T-cell (primary cell): ENCODE measurements around the gene FAP. TPM values are rescaled to one million over a fixed set of nuclear protein-coding genes. Genes with fewer than 3 reads are reported as not detected.

ENCODE experiments used
- ATAC-seq, 4 experiments: fragments of 200-7000 bp in 3 of 4; fragments of 150-1000 bp in 1 of 4; cut with Tn5 transposase; replicated peaks in 1 of 4; 1 replicate in 3 of 4; 2 replicates in 1 of 4; pipeline ENCODE4 v1.10.0; 2021; ENCODE audit warnings: moderate library complexity in 3 of 4, mild to moderate bottlenecking in 2 of 4, moderate number of reproducible peaks in 1 of 4
- CTCF ChIA-PET, 2 donors: fragments of 300-600 bp; sonication (Branson Sonifier 250); formaldehyde crosslinking; loops; one replicate each; lab custom pipeline; 2022; ENCODE audit warnings: antibody characterized with exemption in 2 of 2; lab: Charles Lee
- POLR2A ChIA-PET, 2 donors: fragments of 300-600 bp; sonication (Branson Sonifier 250); formaldehyde crosslinking; loops; one replicate each; lab custom pipeline; 2022; ENCODE audit warnings: antibody characterized with exemption in 2 of 2; lab: Charles Lee
- DNase-seq, 35 experiments: peaks; one replicate each; pipeline versions ENCODE4 v3.0.0 to v3.0.0-alpha.2; 2013 to 2023
- H3K27ac ChIP-seq: one replicate; pipeline ENCODE4 v1.5.1; 2013; ENCODE audit warnings: low read length
- H3K27me3 ChIP-seq, 2 experiments: replicated peaks in 1 of 2; 1 replicate in 1 of 2; 2 replicates in 1 of 2; pipeline versions ENCODE4 v1.6.1 to v1.7.0; 2013; ENCODE audit warnings: low read length in 1 of 2, mixed read lengths in 1 of 2; ENCODE audit not compliant: control insufficient read depth in 2 of 2, insufficient read depth in 2 of 2; ENCODE audit errors: extremely low read depth in 1 of 2
- H3K36me3 ChIP-seq, 2 donors: 1 replicate in 1 of 2; 2 replicates in 1 of 2; pipeline versions ENCODE4 v1.6.1 to v1.7.0; 2013; ENCODE audit warnings: low read length in 1 of 2; ENCODE audit not compliant: control insufficient read depth in 2 of 2, insufficient read depth in 1 of 2; ENCODE audit errors: extremely low read depth in 1 of 2
- H3K4me1 ChIP-seq, 2 experiments: 1 replicate in 1 of 2; 2 replicates in 1 of 2; pipeline versions ENCODE4 v1.6.1 to v1.7.0; 2013; ENCODE audit warnings: low read length in 2 of 2, mixed read lengths in 1 of 2; ENCODE audit not compliant: insufficient read depth in 2 of 2, control insufficient read depth in 1 of 2; ENCODE audit errors: extremely low read depth in 1 of 2
- H3K4me3 ChIP-seq, 2 donors: 1 replicate in 1 of 2; 2 replicates in 1 of 2; pipeline versions ENCODE4 v1.5.1 to v1.7.0; 2013; ENCODE audit warnings: mild to moderate bottlenecking in 2 of 2, low read length in 1 of 2, moderate library complexity in 1 of 2; ENCODE audit not compliant: control insufficient read depth in 1 of 2; ENCODE audit errors: extremely low read depth in 1 of 2
- H3K9me3 ChIP-seq: 2 replicates; pipeline ENCODE4 v1.7.0; 2013
- H3K27ac Mint-ChIP-seq, 2 donors: one replicate each; pipeline ENCODE4 v1.8.0; 2020 to 2021; ENCODE audit warnings: mild to moderate bottlenecking in 2 of 2, mixed read lengths in 2 of 2
- H3K27me3 Mint-ChIP-seq, 2 donors: one replicate each; pipeline ENCODE4 v1.8.0; 2021 to 2022; ENCODE audit warnings: mixed read lengths in 2 of 2
- H3K36me3 Mint-ChIP-seq: one replicate; pipeline ENCODE4 v1.8.0; 2021; ENCODE audit warnings: mixed read lengths
- H3K4me1 Mint-ChIP-seq, 3 donors: one replicate each; pipeline ENCODE4 v1.8.0; 2020 to 2022; ENCODE audit warnings: mixed read lengths in 3 of 3, mild to moderate bottlenecking in 1 of 3
- H3K4me3 Mint-ChIP-seq, 3 donors: one replicate each; pipeline ENCODE4 v1.8.0; 2020 to 2022; ENCODE audit warnings: mild to moderate bottlenecking in 3 of 3, mixed read lengths in 3 of 3, moderate library complexity in 3 of 3
- H3K9me3 Mint-ChIP-seq, 3 donors: one replicate each; pipeline ENCODE4 v1.8.0; 2020 to 2022; ENCODE audit warnings: mixed read lengths in 3 of 3
- WGBS: methylation state at CpG from one replicate; pipeline ENCODE4 v1.1.5; 2013; ENCODE audit warnings: missing lambda C conversion rate; ENCODE audit not compliant: insufficient coverage; 5-methylcytosine and 5-hydroxymethylcytosine counted together
- total RNA-seq, 35 experiments: library from RNA in 6 of 35; stranded (reverse) in 6 of 35; fragments of 120-200 nt in 1 of 35; gene quantifications; one replicate each; pipeline versions ENCODE4 v1.2.1 to v1.2.4 and lab custom pipeline; 2013 to 2026

The FAP gene
- total RNA-seq, 5 donors from 2014 or later (not counting 1 experiment from before 2014, with no cell fraction given), result 0.85 to 0.88 TPM; not detected in 3

GRCh38 chr2:162196638-162197037 is 46.6 kb downstream of the FAP start:
- ChIA-PET CTCF (interaction anchor here in 1 of 2 donors (0.6 kb wide), 1 partner anchor 22 kb away, joined by 4 read pairs; no protein-coding TSS in a partner anchor), POLR2A (no interaction called here)
- Histone ChIP-seq H3K36me3 (no peaks in the 10 kb centered on the region), H3K4me3 (no peak overlapping the region), H3K4me1 (no peaks in the 10 kb centered on the region), H3K9me3 (no peaks in the 10 kb centered on the region), H3K27ac (no peak overlapping the region), H3K27me3 (peaks cover 0 to 4% of the 10 kb centered on the region in 2 experiments)
- H3K36me3 Mint-ChIP-seq, result no peaks in the 10 kb centered on the region
- ATAC-seq (no peak), DNase-seq (no peak)
- H3K4me3 Mint-ChIP-seq, result no peak overlapping the region
- no peaks in the 10 kb centered on the region for H3K9me3 Mint-ChIP-seq
- H3K27me3 Mint-ChIP-seq, result peaks cover 34 to 50% of the 10 kb centered on the region in 2 donors
- no CpG with 5 or more reads among the region's 7 CpGs for WGBS
- no peaks in the 10 kb centered on the region for H3K4me1 Mint-ChIP-seq
- no peak overlapping the region for H3K27ac Mint-ChIP-seq

GRCh38 chr2:162188451-162188850 is 54.8 kb downstream of the FAP start:
- no peaks in the 10 kb centered on the region for H3K36me3 ChIP-seq
- no peaks in the 10 kb centered on the region for H3K36me3 Mint-ChIP-seq
- H3K4me1 Mint-ChIP-seq, result no peaks in the 10 kb centered on the region
- no peak overlapping the region for H3K27ac ChIP-seq
- H3K27ac Mint-ChIP-seq, result no peak overlapping the region
- CTCF ChIA-PET, result no interaction called here
- no peaks in the 10 kb centered on the region for H3K9me3 ChIP-seq
- ATAC-seq (no peak), DNase-seq (no peak)
- POLR2A ChIA-PET, result no interaction called here
- no peaks in the 10 kb centered on the region for H3K4me1 ChIP-seq
- H3K4me3 ChIP-seq, result no peak overlapping the region
- H3K27me3 Mint-ChIP-seq, result peaks cover 22 to 23% of the 10 kb centered on the region in 2 donors
- H3K4me3 Mint-ChIP-seq, result no peak overlapping the region
- no peaks in the 10 kb centered on the region for H3K9me3 Mint-ChIP-seq
- H3K27me3 ChIP-seq, result no peaks in the 10 kb centered on the region
- WGBS, result no CpG with 5 or more reads among the region's 3 CpGs

GRCh38 chr2:162185541-162186232 is 57.6 kb downstream of the FAP start:
- H3K4me1 Mint-ChIP-seq, result no peaks in the 10 kb centered on the region
- H3K27me3 ChIP-seq, result no peaks in the 10 kb centered on the region
- no peaks in the 10 kb centered on the region for H3K9me3 ChIP-seq
- no peaks in the 10 kb centered on the region for H3K9me3 Mint-ChIP-seq
- H3K36me3 Mint-ChIP-seq, result no peaks in the 10 kb centered on the region
- ChIA-PET POLR2A (no interaction called here), CTCF (no interaction called here)
- no peaks in the 10 kb centered on the region for H3K4me1 ChIP-seq
- DNase-seq, result no peak
- H3K27ac ChIP-seq, result no peak overlapping the region
- WGBS, result 100% methylated on average over 1 of the region's 5 CpGs
- no peak for ATAC-seq
- no peak overlapping the region for H3K4me3 ChIP-seq
- no peak overlapping the region for H3K27ac Mint-ChIP-seq
- H3K27me3 Mint-ChIP-seq, result peaks cover 7 to 11% of the 10 kb centered on the region in 2 donors
- no peaks in the 10 kb centered on the region for H3K36me3 ChIP-seq
- no peak overlapping the region for H3K4me3 Mint-ChIP-seq

GRCh38 chr2:162184821-162185450 is 58.3 kb downstream of the FAP start:
- H3K9me3 ChIP-seq, result no peaks in the 10 kb centered on the region
- H3K4me1 ChIP-seq, result no peaks in the 10 kb centered on the region
- Mint-ChIP-seq H3K36me3 (no peaks in the 10 kb centered on the region), H3K27ac (no peak overlapping the region), H3K9me3 (no peaks in the 10 kb centered on the region), H3K4me3 (no peak overlapping the region), H3K27me3 (peaks cover 11 to 13% of the 10 kb centered on the region in 2 donors), H3K4me1 (no peaks in the 10 kb centered on the region)
- no peak overlapping the region for H3K27ac ChIP-seq
- ATAC-seq, result no peak
- no peak for DNase-seq
- no CpG with 5 or more reads among the region's 2 CpGs for WGBS
- H3K27me3 ChIP-seq, result no peaks in the 10 kb centered on the region
- ChIA-PET CTCF (no interaction called here), POLR2A (no interaction called here)
- no peak overlapping the region for H3K4me3 ChIP-seq
- no peaks in the 10 kb centered on the region for H3K36me3 ChIP-seq

GRCh38 chr2:162184359-162184758 is 58.9 kb downstream of the FAP start:
- H3K27ac Mint-ChIP-seq, result no peak overlapping the region
- Histone ChIP-seq H3K27me3 (no peaks in the 10 kb centered on the region), H3K36me3 (no peaks in the 10 kb centered on the region), H3K4me3 (no peak overlapping the region), H3K27ac (no peak overlapping the region), H3K9me3 (no peaks in the 10 kb centered on the region), H3K4me1 (no peaks in the 10 kb centered on the region)
- no peaks in the 10 kb centered on the region for H3K36me3 Mint-ChIP-seq
- DNase-seq (no peak), ATAC-seq (no peak)
- H3K9me3 Mint-ChIP-seq, result no peaks in the 10 kb centered on the region
- peaks cover 13 to 16% of the 10 kb centered on the region in 2 donors for H3K27me3 Mint-ChIP-seq
- POLR2A ChIA-PET, result no interaction called here
- no peak overlapping the region for H3K4me3 Mint-ChIP-seq
- CTCF ChIA-PET, result no interaction called here
- no peaks in the 10 kb centered on the region for H3K4me1 Mint-ChIP-seq
- WGBS, result 93% methylated on average over 6 of the region's 6 CpGs

- Mint-ChIP-seq H3K4me1 (no peaks in the 10 kb centered on the region), H3K27me3 (peaks cover 15 to 24% of the 10 kb centered on the region in 2 donors), H3K9me3 (no peaks in the 10 kb centered on the region), H3K36me3 (no peaks in the 10 kb centered on the region), H3K27ac (no peak overlapping the region), H3K4me3 (no peak overlapping the region)
- no peaks in the 10 kb centered on the region for H3K36me3 ChIP-seq
- CTCF ChIA-PET, result no interaction called here
- no peak for ATAC-seq
- H3K27me3 ChIP-seq, result no peaks in the 10 kb centered on the region
- no peak overlapping the region for H3K27ac ChIP-seq
- no peak overlapping the region for H3K4me3 ChIP-seq
- POLR2A ChIA-PET, result no interaction called here
- no CpG with 5 or more reads among the region's 2 CpGs for WGBS
- no peaks in the 10 kb centered on the region for H3K9me3 ChIP-seq
- no peaks in the 10 kb centered on the region for H3K4me1 ChIP-seq
- DNase-seq, result no peak
Observed at GRCh38 chr2:162182395-162182794, 60.9 kb downstream of the FAP start.
